Breast epithelium (tissue), 3 donors: ENCODE measurements around the gene SLC8A2.

ENCODE experiments used
- POLR2A ChIP-seq: fragments of 450-650 bp; IDR thresholded peaks from one replicate; pipeline ENCODE4 v1.6.1; 2016; ENCODE audit warnings: antibody characterized with exemption, mild to moderate bottlenecking, moderate library complexity
- POLR2AphosphoS5 ChIP-seq, 3 donors: sonication (generic); formaldehyde crosslinking; IDR thresholded peaks; one replicate each; pipeline ENCODE4 v1.6.1; 2017; ENCODE audit warnings: antibody characterized with exemption in 3 of 3
- TF ChIP-seq, protein P1 (sequence below), 3 donors: fragments of 450-650 bp; IDR thresholded peaks; one replicate each; pipeline ENCODE4 v1.5.1; 2016 to 2017; ENCODE audit warnings: antibody characterized with exemption in 3 of 3, mild to moderate bottlenecking in 3 of 3, moderate library complexity in 3 of 3

DNA sequence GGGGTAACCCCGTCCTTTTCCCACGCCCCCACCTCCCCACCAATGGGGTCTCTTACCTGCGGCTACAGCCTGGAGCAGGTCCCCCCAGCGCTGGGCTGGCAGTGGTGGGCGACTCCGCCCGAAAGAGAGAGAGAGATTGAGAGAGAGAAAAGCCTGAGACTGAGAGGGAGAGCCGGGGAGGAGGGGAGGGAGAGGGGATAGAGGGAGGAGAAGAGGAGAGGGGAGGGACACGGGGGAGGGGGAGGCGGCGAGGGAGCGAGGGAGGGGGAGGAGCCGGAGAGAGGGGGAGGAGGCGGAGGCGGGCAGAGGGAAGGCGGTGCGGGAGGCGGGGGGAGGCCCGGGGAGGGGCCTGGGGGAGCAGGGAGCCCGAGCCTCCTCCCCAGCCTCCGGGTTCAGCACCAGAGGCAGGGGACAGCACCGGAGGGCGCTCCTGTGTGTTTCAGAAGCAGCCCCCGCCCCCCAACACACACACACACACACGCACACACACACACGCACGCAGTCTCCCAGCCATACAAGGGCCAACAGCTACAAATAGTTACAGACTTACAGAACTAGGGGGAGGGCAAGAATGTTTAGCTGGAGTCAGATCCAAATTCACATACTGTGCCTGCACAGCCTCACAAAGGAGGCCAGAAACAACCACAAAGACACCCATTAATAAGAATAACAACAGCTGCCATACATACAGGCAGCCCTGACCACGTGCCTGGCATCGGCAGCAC, at the start of gene SLC8A2:
- TF ChIP-seq, protein P1, sequence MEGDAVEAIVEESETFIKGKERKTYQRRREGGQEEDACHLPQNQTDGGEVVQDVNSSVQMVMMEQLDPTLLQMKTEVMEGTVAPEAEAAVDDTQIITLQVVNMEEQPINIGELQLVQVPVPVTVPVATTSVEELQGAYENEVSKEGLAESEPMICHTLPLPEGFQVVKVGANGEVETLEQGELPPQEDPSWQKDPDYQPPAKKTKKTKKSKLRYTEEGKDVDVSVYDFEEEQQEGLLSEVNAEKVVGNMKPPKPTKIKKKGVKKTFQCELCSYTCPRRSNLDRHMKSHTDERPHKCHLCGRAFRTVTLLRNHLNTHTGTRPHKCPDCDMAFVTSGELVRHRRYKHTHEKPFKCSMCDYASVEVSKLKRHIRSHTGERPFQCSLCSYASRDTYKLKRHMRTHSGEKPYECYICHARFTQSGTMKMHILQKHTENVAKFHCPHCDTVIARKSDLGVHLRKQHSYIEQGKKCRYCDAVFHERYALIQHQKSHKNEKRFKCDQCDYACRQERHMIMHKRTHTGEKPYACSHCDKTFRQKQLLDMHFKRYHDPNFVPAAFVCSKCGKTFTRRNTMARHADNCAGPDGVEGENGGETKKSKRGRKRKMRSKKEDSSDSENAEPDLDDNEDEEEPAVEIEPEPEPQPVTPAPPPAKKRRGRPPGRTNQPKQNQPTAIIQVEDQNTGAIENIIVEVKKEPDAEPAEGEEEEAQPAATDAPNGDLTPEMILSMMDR (IDR thresholded peaks at IDR 0.05), result no peak
- TF ChIP-seq POLR2A (no peak), POLR2AphosphoS5 (IDR thresholded peaks at IDR 0.05) (no peak)
